ENCODE results near the gene COL23A1.

The COL23A1 gene

GRCh38 chr5:178287091-178287790, 303.0 kb downstream of the COL23A1 start:
- H3K36me3 Mint-ChIP-seq (ENCODE audit: low read depth), result peaks cover 3% of the 10 kb centered on the region
- no peak for TF ChIP-seq CTCF (IDR thresholded peaks at IDR 0.05; ENCODE audit: unreplicated experiment in 3 of 3)
- H3K27ac Mint-ChIP-seq, result no peak overlapping the region
- H3K27me3 Mint-ChIP-seq (ENCODE audit: low read depth), result peaks cover 30% of the 10 kb centered on the region
- peaks cover 7% of the 10 kb centered on the region for H3K9me3 Mint-ChIP-seq
- H3K4me1 Mint-ChIP-seq, result peaks cover 51% of the 10 kb centered on the region
- H3K4me3 Mint-ChIP-seq, result no peak overlapping the region

- Mint-ChIP-seq H3K9me3 (peaks cover 7% of the 10 kb centered on the region), H3K36me3 (ENCODE audit: low read depth) (peaks cover 3% of the 10 kb centered on the region), H3K27me3 (ENCODE audit: low read depth) (peaks cover 32% of the 10 kb centered on the region), H3K4me3 (no peak overlapping the region), H3K27ac (no peak overlapping the region), H3K4me1 (peaks cover 46% of the 10 kb centered on the region)
- no peak for TF ChIP-seq CTCF (IDR thresholded peaks at IDR 0.05; ENCODE audit: unreplicated experiment in 3 of 3)
Observed at GRCh38 chr5:178286226-178287090, 303.7 kb downstream of the COL23A1 start.

GRCh38 chr5:178285399-178286225, 304.6 kb downstream of the COL23A1 start:
- Mint-ChIP-seq H3K9me3 (peaks cover 7% of the 10 kb centered on the region), H3K4me3 (no peak overlapping the region), H3K27me3 (ENCODE audit: low read depth) (peaks cover 31% of the 10 kb centered on the region), H3K36me3 (ENCODE audit: low read depth) (peaks cover 3% of the 10 kb centered on the region), H3K4me1 (peaks cover 38% of the 10 kb centered on the region), H3K27ac (no peak overlapping the region)
- no peak for TF ChIP-seq CTCF (IDR thresholded peaks at IDR 0.05; ENCODE audit: unreplicated experiment in 3 of 3)

GRCh38 chr5:178284996-178285395, 305.2 kb downstream of the COL23A1 start:
- H3K27me3 Mint-ChIP-seq (ENCODE audit: low read depth), result peaks cover 35% of the 10 kb centered on the region
- H3K36me3 Mint-ChIP-seq (ENCODE audit: low read depth), result peaks cover 3% of the 10 kb centered on the region
- H3K9me3 Mint-ChIP-seq, result peaks cover 7% of the 10 kb centered on the region
- no peak overlapping the region for H3K4me3 Mint-ChIP-seq
- no peak for TF ChIP-seq CTCF (IDR thresholded peaks at IDR 0.05; ENCODE audit: unreplicated experiment in 3 of 3)
- H3K27ac Mint-ChIP-seq, result no peak overlapping the region
- H3K4me1 Mint-ChIP-seq, result peaks cover 37% of the 10 kb centered on the region

- no peak overlapping the region for H3K27ac Mint-ChIP-seq
- peaks cover 3% of the 10 kb centered on the region for H3K36me3 Mint-ChIP-seq (ENCODE audit: low read depth)
- no peak overlapping the region for H3K4me3 Mint-ChIP-seq
- H3K9me3 Mint-ChIP-seq, result peaks cover 7% of the 10 kb centered on the region
- peaks cover 32% of the 10 kb centered on the region for H3K4me1 Mint-ChIP-seq
- peak; percentile 50 to 64 (median 52) for TF ChIP-seq CTCF (IDR thresholded peaks at IDR 0.05; ENCODE audit: unreplicated experiment in 3 of 3)
- peaks cover 36% of the 10 kb centered on the region for H3K27me3 Mint-ChIP-seq (ENCODE audit: low read depth)
Observed at GRCh38 chr5:178284093-178284675, 306.0 kb downstream of the COL23A1 start.

Measured in nephron (organoid).